Measurements from ENCODE around the gene KCNQ1OT1.

KCNQ1OT1 gene

GRCh38 chr11:2688381-2689231 is 11.2 kb downstream of the KCNQ1OT1 start:
- no peak for DNase-seq (ENCODE audit: low read depth in 1 of 2, low spot score in 1 of 2)

GRCh38 chr11:2687782-2688191 is 12.0 kb downstream of the KCNQ1OT1 start:
- DNase-seq (ENCODE audit: low read depth in 1 of 2, low spot score in 1 of 2) = no peak

- DNase-seq (ENCODE audit: low read depth in 1 of 2, low spot score in 1 of 2) = no peak
Observed at GRCh38 chr11:2687223-2687530, 12.6 kb downstream of the KCNQ1OT1 start.

- no peak for DNase-seq (ENCODE audit: low read depth in 1 of 2, low spot score in 1 of 2)
Observed at GRCh38 chr11:2686360-2687222, 13.2 kb downstream of the KCNQ1OT1 start.

GRCh38 chr11:2685566-2686359 is 14.0 kb downstream of the KCNQ1OT1 start:
- DNase-seq (ENCODE audit: low read depth in 1 of 2, low spot score in 1 of 2) = no peak

GRCh38 chr11:2685051-2685450 is 14.7 kb downstream of the KCNQ1OT1 start:
- no peak for DNase-seq (ENCODE audit: low read depth in 1 of 2, low spot score in 1 of 2)

GRCh38 chr11:2684581-2684980 is 15.2 kb downstream of the KCNQ1OT1 start:
- DNase-seq (ENCODE audit: low read depth in 1 of 2, low spot score in 1 of 2) = no peak

GRCh38 chr11:2683806-2684205 is 16.0 kb downstream of the KCNQ1OT1 start:
- DNase-seq (ENCODE audit: low read depth in 1 of 2, low spot score in 1 of 2) = no peak

GRCh38 chr11:2681408-2682145 is 18.2 kb downstream of the KCNQ1OT1 start:
- no peak for DNase-seq (ENCODE audit: low read depth in 1 of 2, low spot score in 1 of 2)

- DNase-seq (ENCODE audit: low read depth in 1 of 2, low spot score in 1 of 2) = no peak
Observed at GRCh38 chr11:2679011-2679676, 20.6 kb downstream of the KCNQ1OT1 start.

GRCh38 chr11:2678396-2678795 is 21.4 kb downstream of the KCNQ1OT1 start:
- DNase-seq (ENCODE audit: low read depth in 1 of 2, low spot score in 1 of 2) = no peak

GRCh38 chr11:2677127-2677526 is 22.7 kb downstream of the KCNQ1OT1 start:
- no peak for DNase-seq (ENCODE audit: low read depth in 1 of 2, low spot score in 1 of 2)

GRCh38 chr11:2675540-2675939 is 24.3 kb downstream of the KCNQ1OT1 start:
- DNase-seq (ENCODE audit: low read depth in 1 of 2, low spot score in 1 of 2) = no peak

GRCh38 chr11:2674658-2675131 is 25.1 kb downstream of the KCNQ1OT1 start:
- DNase-seq (ENCODE audit: low read depth in 1 of 2, low spot score in 1 of 2) = no peak

- DNase-seq (ENCODE audit: low read depth in 1 of 2, low spot score in 1 of 2) = no peak
Observed at GRCh38 chr11:2673871-2674471, 25.8 kb downstream of the KCNQ1OT1 start.

- DNase-seq (ENCODE audit: low read depth in 1 of 2, low spot score in 1 of 2) = no peak
Observed at GRCh38 chr11:2673250-2673610, 26.6 kb downstream of the KCNQ1OT1 start.

GRCh38 chr11:2672553-2673249 is 27.1 kb downstream of the KCNQ1OT1 start:
- no peak for DNase-seq (ENCODE audit: low read depth in 1 of 2, low spot score in 1 of 2)

- DNase-seq (ENCODE audit: low read depth in 1 of 2, low spot score in 1 of 2) = no peak
Observed at GRCh38 chr11:2671748-2672147, 28.0 kb downstream of the KCNQ1OT1 start.

- DNase-seq (ENCODE audit: low read depth in 1 of 2, low spot score in 1 of 2) = no peak
Observed at GRCh38 chr11:2670541-2671100, 29.2 kb downstream of the KCNQ1OT1 start.

Data from stimulated activated CD4-positive, alpha-beta T cell treated with anti-CD3 and anti-CD28 coated beads, Interleukin-15, amount 100 ng/mL, for 1 hour (primary cell).